Breast epithelium (tissue), 4 donors: Measurements from ENCODE around the gene NLRP11. TPM values are rescaled to one million over a fixed set of nuclear protein-coding genes. Genes with fewer than 3 reads are reported as not detected.

ENCODE experiments used
- DNase-seq, 2 donors: peaks; one replicate each; pipeline ENCODE4 v3.0.0-alpha.2; 2019; ENCODE audit warnings: low spot score in 2 of 2
- H3K27ac ChIP-seq, 2 donors: fragments of 200-600 bp; sonication (generic) in 1 of 2; one replicate each; pipeline ENCODE4 v1.5.1; 2016 to 2019; ENCODE audit warnings: mild to moderate bottlenecking in 1 of 2
- H3K27me3 ChIP-seq, 2 donors: fragments of 200-600 bp; sonication (generic) in 1 of 2; one replicate each; pipeline versions ENCODE4 v1.5.1 to v1.6.0; 2017 to 2019; ENCODE audit warnings: control low read depth in 1 of 2, mild to moderate bottlenecking in 1 of 2
- H3K36me3 ChIP-seq: fragments of 200-600 bp; one replicate; pipeline ENCODE4 v1.5.1; 2019
- H3K4me1 ChIP-seq, 2 donors: fragments of 200-600 bp; sonication (generic); one replicate each; pipeline ENCODE4 v1.5.1; 2016 to 2019; ENCODE audit warnings: control low read depth in 1 of 2
- H3K4me3 ChIP-seq, 3 donors: fragments of 200-600 bp; sonication (generic); 1 replicate in 2 of 3; 2 replicates in 1 of 3; pipeline ENCODE4 v1.5.1; 2016 to 2019; ENCODE audit warnings: mild to moderate bottlenecking in 3 of 3, moderate library complexity in 2 of 3
- H3K9me3 ChIP-seq, 2 donors: fragments of 200-600 bp; sonication (generic) in 1 of 2; one replicate each; pipeline ENCODE4 v1.5.1; 2016 to 2019; ENCODE audit warnings: control low read depth in 1 of 2
- CTCF ChIP-seq, 3 donors: fragments of 450-650 bp; IDR thresholded peaks; one replicate each; pipeline ENCODE4 v1.5.1; 2016 to 2017; ENCODE audit warnings: antibody characterized with exemption in 3 of 3, mild to moderate bottlenecking in 3 of 3, moderate library complexity in 3 of 3
- POLR2A ChIP-seq: fragments of 450-650 bp; IDR thresholded peaks from one replicate; pipeline ENCODE4 v1.6.1; 2016; ENCODE audit warnings: antibody characterized with exemption, mild to moderate bottlenecking, moderate library complexity
- POLR2AphosphoS5 ChIP-seq, 3 donors: sonication (generic); formaldehyde crosslinking; IDR thresholded peaks; one replicate each; pipeline ENCODE4 v1.6.1; 2017; ENCODE audit warnings: antibody characterized with exemption in 3 of 3
- intact Hi-C: fragments of 100-400 bp; cut with DNase I; formaldehyde crosslinking; loops from one replicate; pipeline ENCODE4 v1.15.1; 2023; ENCODE audit warnings: low total_unique reads
- total RNA-seq, 3 donors: library from RNA; depleted of rRNA; stranded (reverse); fragments of >200 nt; gene quantifications; one replicate each; pipeline ENCODE4 v1.1.0, GENCODE V29; 2016

The NLRP11 gene
- under 1 TPM in 1 of 3 donors, not detected in 2; 0.33 TPM for total RNA-seq

DNA sequence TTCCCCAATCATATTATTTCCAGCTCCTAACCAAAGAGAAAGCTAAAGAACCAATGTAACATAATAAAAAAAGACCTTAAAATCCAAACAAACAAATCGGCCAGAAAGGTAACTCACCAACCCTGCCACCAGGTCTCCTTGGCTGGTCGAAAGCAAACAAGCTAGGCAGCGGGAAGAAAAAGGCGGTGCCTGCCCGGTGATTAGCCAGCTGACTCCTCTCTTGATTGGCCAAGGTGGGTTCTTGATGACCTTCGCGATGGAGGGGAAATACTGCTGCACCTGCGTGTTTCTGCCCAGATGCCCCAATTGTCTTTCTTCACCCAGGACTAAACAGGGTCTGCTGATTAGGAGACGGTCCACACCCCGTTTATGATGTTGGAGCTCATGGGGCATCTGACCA is at the start of gene NLRP11:
Gene NLRP11, minus strand, starts transcription at position 154 of the 400 bp plus-strand sequence. CDS start 13,825 bp downstream, outside the sequence.
- no peak for DNase-seq
- intact Hi-C loops: no loop called here
- Histone ChIP-seq H3K9me3 (no peaks in the 10 kb centered on the region), H3K36me3 (no peaks in the 10 kb centered on the region), H3K27ac (no peak within 1 kb of the TSS), H3K27me3 (no peaks in the 10 kb centered on the region), H3K4me1 (no peaks in the 10 kb centered on the region), H3K4me3 (no peak within 1 kb of the TSS)
- TF ChIP-seq CTCF (IDR thresholded peaks at IDR 0.05) (no peak), POLR2A (no peak), POLR2AphosphoS5 (IDR thresholded peaks at IDR 0.05) (no peak)

DNA sequence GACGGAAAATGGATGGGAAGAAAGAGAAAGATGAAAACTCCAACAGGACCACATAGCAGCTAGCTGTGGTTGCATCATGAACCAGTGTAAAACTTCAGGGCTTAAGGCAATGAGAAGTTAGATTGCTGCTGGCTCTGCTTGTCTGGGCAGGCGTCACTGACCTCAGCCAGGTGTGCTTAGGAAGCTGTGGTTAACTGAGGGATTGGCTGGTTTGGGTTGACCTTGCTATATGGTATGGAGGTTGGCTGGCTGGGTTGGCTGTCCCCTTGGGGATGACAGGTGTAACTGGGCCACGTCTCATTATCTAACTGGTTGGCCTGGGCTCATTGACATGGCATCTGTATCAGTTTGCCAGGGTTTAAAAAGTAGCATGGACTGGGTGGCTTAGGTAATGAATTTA is 45.4 kb upstream of the NLRP11 start:
- H3K9me3 ChIP-seq: peaks cover 4 to 15% of the 10 kb centered on the region in 2 donors
- no peak for DNase-seq
- no peaks in the 10 kb centered on the region for H3K4me1 ChIP-seq
- no peak overlapping the region for H3K27ac ChIP-seq
- TF ChIP-seq POLR2AphosphoS5 (IDR thresholded peaks at IDR 0.05) (no peak), POLR2A (no peak), CTCF (IDR thresholded peaks at IDR 0.05) (no peak)
- intact Hi-C loops: no loop called here
- no peaks in the 10 kb centered on the region for H3K36me3 ChIP-seq
- no peaks in the 10 kb centered on the region for H3K27me3 ChIP-seq
- H3K4me3 ChIP-seq: no peak overlapping the region

- Histone ChIP-seq H3K36me3 (no peaks in the 10 kb centered on the region), H3K4me3 (no peak overlapping the region), H3K4me1 (no peaks in the 10 kb centered on the region), H3K27ac (no peak overlapping the region), H3K27me3 (no peaks in the 10 kb centered on the region), H3K9me3 (peaks cover 0 to 13% of the 10 kb centered on the region in 2 donors)
- TF ChIP-seq CTCF (IDR thresholded peaks at IDR 0.05) (no peak), POLR2A (no peak), POLR2AphosphoS5 (IDR thresholded peaks at IDR 0.05) (no peak)
- intact Hi-C loops: no loop called here
- DNase-seq: no peak
Measured at GRCh38 chr19:55870736-55871135, 38.9 kb upstream of the NLRP11 start.

DNA sequence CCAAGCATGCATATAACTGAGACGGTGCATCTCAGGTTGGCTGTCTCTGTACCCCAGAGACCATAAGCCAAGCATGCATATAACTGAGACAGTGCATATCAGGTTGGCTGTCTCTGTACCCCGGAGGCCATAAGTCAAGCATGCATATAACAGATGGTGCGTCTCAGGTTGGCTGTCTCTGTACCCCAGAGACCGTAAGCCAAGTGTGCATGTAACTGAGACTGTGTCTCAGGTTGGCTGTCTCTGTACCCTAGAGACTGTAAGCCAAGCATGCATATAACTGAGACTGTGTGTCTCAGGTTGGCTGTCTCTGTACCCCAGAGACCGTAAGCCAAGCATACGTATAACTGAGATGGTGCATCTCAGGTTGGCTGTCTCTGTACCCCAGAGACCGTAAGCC is 35.3 kb upstream of the NLRP11 start:
- TF ChIP-seq POLR2A (no peak), POLR2AphosphoS5 (IDR thresholded peaks at IDR 0.05) (no peak), CTCF (IDR thresholded peaks at IDR 0.05) (no peak)
- Histone ChIP-seq H3K27ac (no peak overlapping the region), H3K4me3 (no peak overlapping the region), H3K4me1 (no peaks in the 10 kb centered on the region), H3K27me3 (no peaks in the 10 kb centered on the region), H3K9me3 (peaks cover 0 to 6% of the 10 kb centered on the region in 2 donors), H3K36me3 (no peaks in the 10 kb centered on the region)
- intact Hi-C loops: no loop called here
- no peak for DNase-seq

DNA sequence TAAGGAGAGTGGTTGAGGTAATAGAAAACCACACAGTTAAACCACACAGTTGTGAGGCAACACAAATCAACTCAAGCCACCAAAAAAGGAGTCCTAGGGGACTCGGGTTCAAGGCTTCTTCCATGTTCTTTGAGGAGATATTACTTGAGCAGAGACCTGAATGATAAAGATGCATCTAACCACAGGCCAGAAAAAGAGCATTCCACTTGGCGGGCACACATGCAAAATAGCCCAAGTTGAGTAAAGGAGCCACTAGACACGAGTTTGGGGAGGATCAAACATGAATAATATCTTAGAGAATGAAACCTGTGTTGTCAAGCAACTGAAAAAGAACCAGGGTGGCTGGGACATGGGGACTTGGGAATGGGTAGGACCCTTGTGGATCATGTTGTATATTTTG is 34.7 kb upstream of the NLRP11 start:
- no peaks in the 10 kb centered on the region for H3K36me3 ChIP-seq
- H3K27ac ChIP-seq: no peak overlapping the region
- intact Hi-C loops: no loop called here
- no peak overlapping the region for H3K4me3 ChIP-seq
- H3K27me3 ChIP-seq: no peaks in the 10 kb centered on the region
- peaks cover 0 to 4% of the 10 kb centered on the region in 2 donors for H3K9me3 ChIP-seq
- TF ChIP-seq CTCF (IDR thresholded peaks at IDR 0.05): no peak
- TF ChIP-seq POLR2AphosphoS5 (IDR thresholded peaks at IDR 0.05): no peak
- TF ChIP-seq POLR2A: no peak
- DNase-seq: no peak
- no peaks in the 10 kb centered on the region for H3K4me1 ChIP-seq
